ENCODE measurements around the gene XYLB. TPM values are rescaled to one million over a fixed set of nuclear protein-coding genes. Genes with fewer than 3 reads are reported as not detected.

The XYLB gene
- total RNA-seq, 1 experiment from 2014 or later, result 20.1 TPM

DNA sequence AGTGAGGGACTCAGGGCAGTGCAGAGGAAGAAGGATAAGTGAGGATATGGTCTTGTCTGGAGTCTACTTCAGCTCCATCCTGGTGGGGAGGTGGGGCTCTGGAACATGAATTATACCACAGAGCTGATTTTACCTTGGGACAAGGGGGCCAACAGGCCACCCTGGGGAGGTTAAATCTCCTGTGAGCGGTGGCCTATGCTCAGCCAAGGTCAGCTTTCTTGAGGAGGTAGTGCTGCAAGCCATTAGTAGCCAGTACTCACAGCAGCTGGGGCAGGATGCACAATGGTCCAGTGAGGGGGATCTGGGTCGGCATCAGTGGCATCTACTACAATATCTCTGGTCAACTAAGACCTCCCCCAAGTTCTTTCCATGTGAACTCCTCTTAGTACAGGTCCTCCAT lies 49.7 kb downstream of the XYLB start:
- no peak overlapping the region for H3K4me3 ChIP-seq (ENCODE audit: low read depth, low read length)
- Mint-ChIP-seq H3K9me3 (ENCODE audit: unreplicated experiment) (no peaks in the 10 kb centered on the region), H3K27ac (ENCODE audit: unreplicated experiment) (no peak overlapping the region), H3K4me1 (ENCODE audit: low read depth, unreplicated experiment) (no peaks in the 10 kb centered on the region), H3K36me3 (ENCODE audit: insufficient read depth, unreplicated experiment) (peaks cover 26% of the 10 kb centered on the region), H3K27me3 (ENCODE audit: insufficient read depth, unreplicated experiment) (no peaks in the 10 kb centered on the region), H3K4me3 (ENCODE audit: unreplicated experiment) (no peak overlapping the region)
- H3K9me3 ChIP-seq, result no peaks in the 10 kb centered on the region
- intact Hi-C loops (cut with micrococcal nuclease; ENCODE audit: unreplicated experiment), result loop anchor here (10.0 kb wide), 1 partner anchor 89 kb away; no protein-coding TSS in a partner anchor
- peaks cover 2% of the 10 kb centered on the region for H3K36me3 ChIP-seq (ENCODE audit: control insufficient read depth, insufficient read depth, low read length)
- ChIA-PET POLR2A (no interaction called here), CTCF (interaction anchor here (0.6 kb wide), 1 partner anchor 338 kb away, joined by 4 read pairs; no protein-coding TSS in a partner anchor)
- no TSS peak for BruUV-seq (replicated peaks)
- no peaks in the 10 kb centered on the region for H3K4me1 ChIP-seq
- TF ChIP-seq CTCF (IDR thresholded peaks at IDR 0.05; ENCODE audit: insufficient read depth in 1 of 2, low read depth in 1 of 2, low read length in 1 of 2, severe bottlenecking in 1 of 2, unreplicated experiment in 1 of 2), result no peak
- no peaks in the 10 kb centered on the region for H3K27me3 ChIP-seq (replicated peaks; ENCODE audit: control insufficient read depth, insufficient read depth, low read length)
- no peak for DNase-seq

DNA sequence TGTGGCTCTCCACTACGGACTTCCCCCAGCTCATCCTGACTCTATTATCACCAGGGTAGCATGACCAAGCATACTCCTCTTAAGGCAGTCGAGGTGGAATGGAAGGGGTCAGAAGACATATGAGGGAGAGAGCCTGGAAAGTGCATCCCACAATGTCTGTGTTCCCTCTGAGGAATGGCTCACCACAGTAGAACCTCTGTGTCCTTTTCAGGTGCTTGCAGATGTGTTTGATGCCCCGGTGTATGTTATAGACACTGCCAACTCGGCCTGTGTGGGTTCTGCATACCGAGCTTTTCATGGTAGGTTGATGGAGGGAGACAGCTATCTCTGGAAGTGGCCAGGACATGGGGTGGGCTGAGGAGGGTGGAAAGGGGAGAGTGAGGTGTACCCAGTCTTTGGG lies 50.3 kb downstream of the XYLB start:
- no peak overlapping the region for H3K27ac Mint-ChIP-seq (ENCODE audit: unreplicated experiment)
- Histone ChIP-seq H3K9me3 (no peaks in the 10 kb centered on the region), H3K27me3 (replicated peaks; ENCODE audit: control insufficient read depth, insufficient read depth, low read length) (no peaks in the 10 kb centered on the region), H3K4me3 (ENCODE audit: low read depth, low read length) (no peak overlapping the region), H3K4me1 (no peaks in the 10 kb centered on the region), H3K36me3 (ENCODE audit: control insufficient read depth, insufficient read depth, low read length) (peaks cover 6% of the 10 kb centered on the region)
- TF ChIP-seq CTCF (IDR thresholded peaks at IDR 0.05; ENCODE audit: insufficient read depth in 1 of 2, low read depth in 1 of 2, low read length in 1 of 2, severe bottlenecking in 1 of 2, unreplicated experiment in 1 of 2), result no peak
- H3K36me3 Mint-ChIP-seq (ENCODE audit: insufficient read depth, unreplicated experiment), result peaks cover 20% of the 10 kb centered on the region
- POLR2A ChIA-PET, result no interaction called here
- no peaks in the 10 kb centered on the region for H3K9me3 Mint-ChIP-seq (ENCODE audit: unreplicated experiment)
- H3K4me1 Mint-ChIP-seq (ENCODE audit: low read depth, unreplicated experiment), result no peaks in the 10 kb centered on the region
- no peak for DNase-seq
- H3K4me3 Mint-ChIP-seq (ENCODE audit: unreplicated experiment), result no peak overlapping the region
- CTCF ChIA-PET, result interaction anchor here (0.6 kb wide), 1 partner anchor 339 kb away, joined by 4 read pairs; no protein-coding TSS in a partner anchor
- BruUV-seq (replicated peaks), result no TSS peak
- intact Hi-C loops (cut with micrococcal nuclease; ENCODE audit: unreplicated experiment), result loop anchor here (10.0 kb wide), 1 partner anchor 88 kb away; no protein-coding TSS in a partner anchor
- H3K27me3 Mint-ChIP-seq (ENCODE audit: insufficient read depth, unreplicated experiment), result no peaks in the 10 kb centered on the region

- peaks cover 6% of the 10 kb centered on the region for H3K36me3 ChIP-seq (ENCODE audit: control insufficient read depth, insufficient read depth, low read length)
- Mint-ChIP-seq H3K9me3 (ENCODE audit: unreplicated experiment) (no peaks in the 10 kb centered on the region), H3K27ac (ENCODE audit: unreplicated experiment) (no peak overlapping the region), H3K4me1 (ENCODE audit: low read depth, unreplicated experiment) (no peaks in the 10 kb centered on the region), H3K4me3 (ENCODE audit: unreplicated experiment) (no peak overlapping the region), H3K27me3 (ENCODE audit: insufficient read depth, unreplicated experiment) (no peaks in the 10 kb centered on the region), H3K36me3 (ENCODE audit: insufficient read depth, unreplicated experiment) (peaks cover 16% of the 10 kb centered on the region)
- BruUV-seq (replicated peaks), result no TSS peak
- TF ChIP-seq CTCF (IDR thresholded peaks at IDR 0.05; ENCODE audit: insufficient read depth in 1 of 2, low read depth in 1 of 2, low read length in 1 of 2, severe bottlenecking in 1 of 2, unreplicated experiment in 1 of 2), result no peak
- POLR2A ChIA-PET, result no interaction called here
- peak in 1 of 2 experiments; percentile 59 for DNase-seq
- no peaks in the 10 kb centered on the region for H3K4me1 ChIP-seq
- H3K4me3 ChIP-seq (ENCODE audit: low read depth, low read length), result no peak overlapping the region
- no peaks in the 10 kb centered on the region for H3K9me3 ChIP-seq
- intact Hi-C loops (cut with micrococcal nuclease; ENCODE audit: unreplicated experiment), result loop anchor here (10.0 kb wide), 1 partner anchor 87 kb away; no protein-coding TSS in a partner anchor
- H3K27me3 ChIP-seq (replicated peaks; ENCODE audit: control insufficient read depth, insufficient read depth, low read length), result no peaks in the 10 kb centered on the region
- CTCF ChIA-PET, result interaction anchor here (0.7 kb wide), 1 partner anchor 234 kb away, joined by 3 read pairs; no protein-coding TSS in a partner anchor
Observed at GRCh38 chr3:38397320-38397719, 50.7 kb downstream of the XYLB start.
